GM12875 (cell line): ENCODE results near the gene ECI2.

Source experiments
- H3K4me3 ChIP-seq: one replicate; pipeline ENCODE4 v1.5.1; 2011; ENCODE audit warnings: low read depth, low read length, control low read depth
- TF ChIP-seq, protein P1 (sequence below): IDR thresholded peaks from 2 replicates; pipeline ENCODE4 v1.5.1; 2011; ENCODE audit warnings: low read depth, mild to moderate bottlenecking, control low read depth, inconsistent platforms, low read length, moderate library complexity, borderline replicate concordance; ENCODE audit not compliant: insufficient read depth

The ECI2 gene

DNA sequence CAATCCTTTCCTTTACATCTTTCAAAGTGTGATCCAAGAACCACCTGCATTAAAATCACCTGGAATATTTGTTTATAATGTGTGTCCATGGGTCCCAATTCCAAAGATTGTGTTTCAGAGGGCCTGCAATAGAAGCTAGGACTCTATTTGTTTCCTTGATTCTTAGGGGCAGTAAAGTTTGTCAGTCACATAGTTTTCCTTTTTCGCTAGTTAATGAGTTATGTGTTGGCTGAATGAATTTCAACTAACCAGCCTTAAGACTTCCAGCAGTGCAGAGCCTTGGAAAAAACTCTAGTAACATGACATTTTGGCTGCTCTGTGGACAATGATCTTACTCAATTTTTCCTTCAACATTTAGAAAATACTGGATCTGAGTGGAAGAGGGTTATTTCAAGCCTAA lies 67.7 kb downstream of the ECI2 start:
- TF ChIP-seq, protein P1, sequence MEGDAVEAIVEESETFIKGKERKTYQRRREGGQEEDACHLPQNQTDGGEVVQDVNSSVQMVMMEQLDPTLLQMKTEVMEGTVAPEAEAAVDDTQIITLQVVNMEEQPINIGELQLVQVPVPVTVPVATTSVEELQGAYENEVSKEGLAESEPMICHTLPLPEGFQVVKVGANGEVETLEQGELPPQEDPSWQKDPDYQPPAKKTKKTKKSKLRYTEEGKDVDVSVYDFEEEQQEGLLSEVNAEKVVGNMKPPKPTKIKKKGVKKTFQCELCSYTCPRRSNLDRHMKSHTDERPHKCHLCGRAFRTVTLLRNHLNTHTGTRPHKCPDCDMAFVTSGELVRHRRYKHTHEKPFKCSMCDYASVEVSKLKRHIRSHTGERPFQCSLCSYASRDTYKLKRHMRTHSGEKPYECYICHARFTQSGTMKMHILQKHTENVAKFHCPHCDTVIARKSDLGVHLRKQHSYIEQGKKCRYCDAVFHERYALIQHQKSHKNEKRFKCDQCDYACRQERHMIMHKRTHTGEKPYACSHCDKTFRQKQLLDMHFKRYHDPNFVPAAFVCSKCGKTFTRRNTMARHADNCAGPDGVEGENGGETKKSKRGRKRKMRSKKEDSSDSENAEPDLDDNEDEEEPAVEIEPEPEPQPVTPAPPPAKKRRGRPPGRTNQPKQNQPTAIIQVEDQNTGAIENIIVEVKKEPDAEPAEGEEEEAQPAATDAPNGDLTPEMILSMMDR = no peak
- no peak overlapping the region for H3K4me3 ChIP-seq

DNA sequence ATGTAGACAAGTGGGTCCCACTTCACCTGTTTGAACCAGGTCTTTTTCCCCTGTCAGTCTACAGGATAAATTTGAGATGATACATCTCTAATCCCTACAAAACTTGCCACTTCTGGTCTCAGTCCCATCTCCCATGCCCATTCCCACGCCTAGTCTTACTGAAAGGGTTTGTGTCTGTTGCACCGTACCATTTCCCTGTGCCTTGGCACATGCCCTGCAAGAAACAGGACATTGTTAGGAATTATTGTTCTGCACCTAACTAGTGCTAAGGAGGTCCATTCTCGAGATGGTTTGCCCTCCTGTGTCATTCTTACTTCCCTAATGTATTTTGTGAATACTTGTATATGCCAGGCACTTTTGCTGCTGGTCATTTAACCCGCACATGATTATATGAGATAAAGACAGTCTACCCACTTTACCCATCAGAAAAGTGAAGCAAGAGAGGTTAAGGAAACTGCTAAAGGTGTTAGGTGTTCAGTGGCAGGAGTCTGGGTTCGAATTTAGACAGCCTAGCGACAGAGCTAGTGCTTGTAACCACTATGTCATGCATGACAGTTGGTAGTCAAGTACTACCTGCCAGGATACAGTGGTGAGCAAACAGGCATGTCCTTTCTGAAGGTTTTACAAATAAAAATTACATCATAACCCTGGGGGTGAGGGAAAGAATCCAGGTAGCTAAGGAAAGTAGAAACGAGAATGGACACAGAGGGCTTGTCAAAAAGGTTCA lies 69.2 kb downstream of the ECI2 start:
- H3K4me3 ChIP-seq = no peak overlapping the region
- TF ChIP-seq, protein P1 = no peak
